Panc1 (cell line): Measurements from ENCODE around the gene TIMM17A. TPM values are rescaled to one million over a fixed set of nuclear protein-coding genes. Genes with fewer than 3 reads are reported as not detected.

ENCODE experiments used
- ATAC-seq: fragments of 200-7000 bp; cut with Tn5 transposase; 2 replicates; pipeline ENCODE4 v1.9.1; 2020; ENCODE audit warnings: mild to moderate bottlenecking, moderate library complexity
- BruUV-seq: library from RNA; stranded (reverse); fragments of 400-500 nt; replicated peaks from 2 replicates; lab custom pipeline; 2021; lab: Mats Ljungman, UMichigan
- CTCF ChIA-PET: fragments of 300-600 bp; sonication (Branson Sonifier 250); formaldehyde crosslinking; loops from one replicate; lab custom pipeline; 2022; ENCODE audit warnings: antibody characterized with exemption; lab: Charles Lee
- POLR2A ChIA-PET: fragments of 300-600 bp; sonication (Branson Sonifier 250); formaldehyde crosslinking; loops from one replicate; lab custom pipeline; 2022; ENCODE audit warnings: antibody characterized with exemption; lab: Charles Lee
- DNase-seq: peaks from one replicate; pipeline ENCODE4 v3.0.0-alpha.2; 2010; ENCODE audit warnings: low read depth, low spot score
- H3K27ac ChIP-seq: 2 replicates; pipeline ENCODE4 v1.5.1; 2011; ENCODE audit warnings: mild to moderate bottlenecking, low read length, inconsistent platforms
- H3K27me3 ChIP-seq: fragments of 200-500 bp; sonication (Bioruptor generic); 2 replicates; pipeline ENCODE4 v1.6.0; 2014; ENCODE audit warnings: low read length, inconsistent platforms; ENCODE audit not compliant: control insufficient read depth, insufficient read depth
- H3K36me3 ChIP-seq: fragments of 200-500 bp; sonication (Bioruptor generic); 2 replicates; pipeline ENCODE4 v1.5.1; 2014; ENCODE audit warnings: inconsistent platforms, mild to moderate bottlenecking, low read length, moderate library complexity; ENCODE audit not compliant: control insufficient read depth, insufficient read depth
- H3K4me1 ChIP-seq: 2 replicates; pipeline ENCODE4 v1.5.1; 2011; ENCODE audit warnings: inconsistent platforms, mild to moderate bottlenecking, low read length, moderate library complexity; ENCODE audit not compliant: control insufficient read depth, insufficient read depth
- H3K4me3 ChIP-seq, 2 experiments: 2 replicates each; pipeline ENCODE4 v1.5.1; 2011 to 2012; ENCODE audit warnings: low read depth in 2 of 2, low read length in 2 of 2, mild to moderate bottlenecking in 2 of 2, inconsistent platforms in 1 of 2, moderate library complexity in 1 of 2
- H3K9me3 ChIP-seq: fragments of 200-500 bp; sonication (Bioruptor generic); 2 replicates; pipeline ENCODE4 v1.5.1; 2014; ENCODE audit warnings: low read depth, mild to moderate bottlenecking, inconsistent platforms, low read length, moderate library complexity; ENCODE audit not compliant: control insufficient read depth, insufficient read depth
- POLR2AphosphoS5 ChIP-seq: IDR thresholded peaks from 2 replicates; pipeline ENCODE4 v1.6.1; 2012; ENCODE audit warnings: mild to moderate bottlenecking, low read depth, low read length, moderate library complexity
- SIN3A ChIP-seq: IDR thresholded peaks from 2 replicates; pipeline ENCODE4 v1.6.1; 2012; ENCODE audit warnings: low read depth, mild to moderate bottlenecking, low read length, moderate library complexity, borderline replicate concordance; ENCODE audit not compliant: insufficient read depth
- TCF7L2 ChIP-seq: IDR thresholded peaks from 2 replicates; pipeline ENCODE4 v1.6.1; 2011; ENCODE audit warnings: mild to moderate bottlenecking, low read depth, low read length, inconsistent platforms
- in situ Hi-C: cut with HindIII; loops from 2 replicates; pipeline ENCODE4 v1.10.0; 2016; ENCODE audit warnings: low sequenced_read_pairs, low pct_unique_long_range_greater_than_20kb
- intact Hi-C: fragments of 100-400 bp; cut with micrococcal nuclease; formaldehyde crosslinking; loops from one replicate; pipeline ENCODE4 v1.10.0; 2022; ENCODE audit not compliant: unreplicated experiment
- total RNA-seq: library from RNA; stranded (reverse); gene quantifications from one replicate; pipeline ENCODE4 v1.2.1, GENCODE V29; 2021; ENCODE audit not compliant: unreplicated experiment
- TF ChIP-seq, protein P1 (sequence below), 2 experiments: IDR thresholded peaks; 2 replicates each; pipeline ENCODE4 v1.6.1; 2011 to 2012; ENCODE audit warnings: low read depth in 2 of 2, control low read depth in 1 of 2, low read length in 1 of 2, mild to moderate bottlenecking in 1 of 2, moderate library complexity in 1 of 2; ENCODE audit not compliant: insufficient read depth in 1 of 2
- TF ChIP-seq, protein P2 (sequence below): fragments of 450-650 bp; IDR thresholded peaks from 2 replicates; pipeline ENCODE4 v1.5.1; 2017; ENCODE audit warnings: mild to moderate bottlenecking

The TIMM17A gene
- total RNA-seq, 1 experiment from 2014 or later: 118 TPM

DNA sequence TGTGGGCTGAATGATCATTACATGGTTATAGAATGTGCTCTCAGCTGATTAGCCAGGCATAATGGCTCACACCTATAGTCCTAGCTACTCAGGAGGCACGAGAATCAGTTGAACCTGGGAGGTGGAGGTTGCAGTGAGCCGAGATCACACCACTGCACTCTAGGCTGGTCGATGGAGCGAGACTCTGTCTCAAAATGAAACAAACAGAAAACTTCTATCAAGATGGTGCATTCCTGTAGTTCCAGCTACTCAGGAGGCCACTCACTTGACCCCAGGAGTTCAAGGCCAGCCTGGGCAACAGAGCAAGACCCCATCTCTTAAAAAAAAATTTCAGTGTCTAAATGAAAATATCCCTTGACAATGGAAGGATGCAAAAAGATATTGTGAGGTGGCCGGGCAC lies 10.9 kb downstream of the TIMM17A start:
- Histone ChIP-seq H3K9me3 (no peaks in the 10 kb centered on the region), H3K27ac (no peak overlapping the region), H3K27me3 (no peaks in the 10 kb centered on the region), H3K4me3 (no peak overlapping the region), H3K4me1 (no peaks in the 10 kb centered on the region), H3K36me3 (peaks cover 27% of the 10 kb centered on the region)
- TF ChIP-seq SIN3A (no peak), POLR2AphosphoS5 (no peak), TCF7L2 (no peak)
- TF ChIP-seq, protein P1, sequence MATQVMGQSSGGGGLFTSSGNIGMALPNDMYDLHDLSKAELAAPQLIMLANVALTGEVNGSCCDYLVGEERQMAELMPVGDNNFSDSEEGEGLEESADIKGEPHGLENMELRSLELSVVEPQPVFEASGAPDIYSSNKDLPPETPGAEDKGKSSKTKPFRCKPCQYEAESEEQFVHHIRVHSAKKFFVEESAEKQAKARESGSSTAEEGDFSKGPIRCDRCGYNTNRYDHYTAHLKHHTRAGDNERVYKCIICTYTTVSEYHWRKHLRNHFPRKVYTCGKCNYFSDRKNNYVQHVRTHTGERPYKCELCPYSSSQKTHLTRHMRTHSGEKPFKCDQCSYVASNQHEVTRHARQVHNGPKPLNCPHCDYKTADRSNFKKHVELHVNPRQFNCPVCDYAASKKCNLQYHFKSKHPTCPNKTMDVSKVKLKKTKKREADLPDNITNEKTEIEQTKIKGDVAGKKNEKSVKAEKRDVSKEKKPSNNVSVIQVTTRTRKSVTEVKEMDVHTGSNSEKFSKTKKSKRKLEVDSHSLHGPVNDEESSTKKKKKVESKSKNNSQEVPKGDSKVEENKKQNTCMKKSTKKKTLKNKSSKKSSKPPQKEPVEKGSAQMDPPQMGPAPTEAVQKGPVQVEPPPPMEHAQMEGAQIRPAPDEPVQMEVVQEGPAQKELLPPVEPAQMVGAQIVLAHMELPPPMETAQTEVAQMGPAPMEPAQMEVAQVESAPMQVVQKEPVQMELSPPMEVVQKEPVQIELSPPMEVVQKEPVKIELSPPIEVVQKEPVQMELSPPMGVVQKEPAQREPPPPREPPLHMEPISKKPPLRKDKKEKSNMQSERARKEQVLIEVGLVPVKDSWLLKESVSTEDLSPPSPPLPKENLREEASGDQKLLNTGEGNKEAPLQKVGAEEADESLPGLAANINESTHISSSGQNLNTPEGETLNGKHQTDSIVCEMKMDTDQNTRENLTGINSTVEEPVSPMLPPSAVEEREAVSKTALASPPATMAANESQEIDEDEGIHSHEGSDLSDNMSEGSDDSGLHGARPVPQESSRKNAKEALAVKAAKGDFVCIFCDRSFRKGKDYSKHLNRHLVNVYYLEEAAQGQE (IDR thresholded peaks at IDR 0.05; ENCODE audit: insufficient read depth in 1 of 2, low read depth in 2 of 2, low read length in 1 of 2): no peak
- TF ChIP-seq, protein P2, sequence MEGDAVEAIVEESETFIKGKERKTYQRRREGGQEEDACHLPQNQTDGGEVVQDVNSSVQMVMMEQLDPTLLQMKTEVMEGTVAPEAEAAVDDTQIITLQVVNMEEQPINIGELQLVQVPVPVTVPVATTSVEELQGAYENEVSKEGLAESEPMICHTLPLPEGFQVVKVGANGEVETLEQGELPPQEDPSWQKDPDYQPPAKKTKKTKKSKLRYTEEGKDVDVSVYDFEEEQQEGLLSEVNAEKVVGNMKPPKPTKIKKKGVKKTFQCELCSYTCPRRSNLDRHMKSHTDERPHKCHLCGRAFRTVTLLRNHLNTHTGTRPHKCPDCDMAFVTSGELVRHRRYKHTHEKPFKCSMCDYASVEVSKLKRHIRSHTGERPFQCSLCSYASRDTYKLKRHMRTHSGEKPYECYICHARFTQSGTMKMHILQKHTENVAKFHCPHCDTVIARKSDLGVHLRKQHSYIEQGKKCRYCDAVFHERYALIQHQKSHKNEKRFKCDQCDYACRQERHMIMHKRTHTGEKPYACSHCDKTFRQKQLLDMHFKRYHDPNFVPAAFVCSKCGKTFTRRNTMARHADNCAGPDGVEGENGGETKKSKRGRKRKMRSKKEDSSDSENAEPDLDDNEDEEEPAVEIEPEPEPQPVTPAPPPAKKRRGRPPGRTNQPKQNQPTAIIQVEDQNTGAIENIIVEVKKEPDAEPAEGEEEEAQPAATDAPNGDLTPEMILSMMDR: no peak
- DNase-seq (no peak), ATAC-seq (no peak)
- in situ Hi-C loops (no loop called here), intact Hi-C loops (no loop called here)
- ChIA-PET POLR2A (no interaction called here), CTCF (interaction anchor here (0.6 kb wide), 1 partner anchor 1900 kb away, joined by 4 read pairs; no protein-coding TSS in a partner anchor)
- BruUV-seq: no TSS peak

DNA sequence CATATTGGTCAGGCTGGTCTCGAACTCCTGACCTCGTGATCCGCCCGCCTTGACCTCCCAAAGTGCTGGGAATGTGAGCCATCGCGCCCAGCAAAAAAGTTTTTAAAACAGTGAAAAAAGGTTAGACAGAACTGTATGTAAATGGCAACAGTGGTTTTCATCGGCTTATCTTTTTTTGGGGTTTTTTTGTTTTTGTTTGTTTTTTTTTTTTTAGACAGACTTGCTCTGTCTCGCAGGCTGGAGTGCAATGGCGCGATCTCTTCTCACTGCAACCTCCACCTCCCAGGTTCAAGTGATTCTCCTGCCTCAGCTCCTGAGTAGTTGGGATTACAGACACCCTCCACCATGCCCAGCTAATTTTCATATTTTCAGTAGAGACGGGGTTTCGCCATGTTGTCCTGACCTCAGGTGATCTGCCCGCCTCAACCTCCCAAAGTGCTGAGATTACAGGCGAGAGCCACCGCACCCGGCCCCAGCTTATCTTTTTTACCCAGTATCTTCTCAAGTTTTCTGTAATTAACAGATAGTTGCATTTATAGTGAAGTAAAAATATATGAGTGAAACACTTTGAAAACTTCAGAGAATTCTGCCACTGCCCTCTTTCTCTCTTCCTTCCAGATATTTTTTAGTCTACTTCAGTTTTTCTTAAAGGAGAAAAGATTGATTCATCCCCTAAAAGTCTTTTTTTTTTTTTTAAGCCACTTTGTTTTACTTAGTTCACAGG lies 13.1 kb downstream of the TIMM17A start:
- no peak for ATAC-seq
- Histone ChIP-seq H3K27me3 (no peaks in the 10 kb centered on the region), H3K27ac (no peak overlapping the region), H3K4me3 (no peak overlapping the region), H3K36me3 (peaks cover 27% of the 10 kb centered on the region), H3K4me1 (no peaks in the 10 kb centered on the region), H3K9me3 (no peaks in the 10 kb centered on the region)
- DNase-seq: no peak
- ChIA-PET POLR2A (interaction anchor here (0.6 kb wide), 1 partner anchor 16 kb away, joined by 3 read pairs; no protein-coding TSS in a partner anchor), CTCF (no interaction called here)
- TF ChIP-seq, protein P2: no peak
- TF ChIP-seq POLR2AphosphoS5 (no peak), TCF7L2 (no peak), SIN3A (no peak)
- TF ChIP-seq, protein P1 (IDR thresholded peaks at IDR 0.05; ENCODE audit: insufficient read depth in 1 of 2, low read depth in 2 of 2, low read length in 1 of 2): no peak
- in situ Hi-C loops (no loop called here), intact Hi-C loops (no loop called here)
- BruUV-seq: no TSS peak
